GM18520 (cell line): ENCODE data around the gene NUP62.

Source experiments
- ATAC-seq: cut with Tn5 transposase; IDR thresholded peaks from one replicate; pipeline ENCODE4 v1.9.1; 2021; ENCODE audit not compliant: unreplicated experiment

The NUP62 gene

DNA sequence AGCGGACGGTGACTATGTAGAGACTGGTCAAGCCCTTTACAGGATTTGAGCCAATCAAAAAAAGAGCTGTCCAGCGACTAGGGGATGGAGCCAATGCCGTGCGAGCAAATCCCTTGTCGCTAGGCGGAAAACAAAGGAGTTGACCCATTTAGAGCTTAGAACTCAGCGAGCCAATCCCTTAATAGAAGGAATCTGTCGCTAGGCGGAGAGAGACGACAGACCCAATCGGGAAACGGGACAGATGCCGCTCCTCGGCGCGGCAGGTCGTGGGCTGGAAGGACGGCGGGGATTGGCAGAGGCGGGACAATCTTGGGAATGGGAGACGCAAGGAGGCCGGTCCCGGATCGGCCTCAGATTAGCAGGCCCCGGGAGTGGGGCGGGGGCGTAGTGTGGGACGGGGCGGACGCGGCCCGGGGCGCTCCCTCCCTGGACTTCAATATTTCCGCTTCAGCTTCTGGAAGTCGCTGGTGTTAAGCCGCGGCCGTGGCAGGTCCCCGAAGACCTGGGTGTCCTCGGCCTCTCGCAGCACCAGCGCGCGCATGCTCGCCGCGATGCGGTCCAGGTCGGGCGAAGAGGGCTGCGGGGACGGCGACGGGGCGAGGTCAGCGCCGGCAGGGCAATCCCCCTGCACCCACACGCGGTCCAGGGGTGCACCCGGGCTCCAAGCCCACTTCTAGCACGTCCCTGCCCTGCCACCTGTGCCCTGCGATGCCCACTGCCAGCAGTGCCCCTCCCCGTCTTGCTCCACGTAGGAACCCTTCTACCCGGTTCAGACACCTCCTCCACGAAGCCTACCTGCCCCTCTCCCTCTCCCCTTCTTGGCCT, 59.6 kb downstream of the NUP62 start:
- ATAC-seq = peak; percentile 78

DNA sequence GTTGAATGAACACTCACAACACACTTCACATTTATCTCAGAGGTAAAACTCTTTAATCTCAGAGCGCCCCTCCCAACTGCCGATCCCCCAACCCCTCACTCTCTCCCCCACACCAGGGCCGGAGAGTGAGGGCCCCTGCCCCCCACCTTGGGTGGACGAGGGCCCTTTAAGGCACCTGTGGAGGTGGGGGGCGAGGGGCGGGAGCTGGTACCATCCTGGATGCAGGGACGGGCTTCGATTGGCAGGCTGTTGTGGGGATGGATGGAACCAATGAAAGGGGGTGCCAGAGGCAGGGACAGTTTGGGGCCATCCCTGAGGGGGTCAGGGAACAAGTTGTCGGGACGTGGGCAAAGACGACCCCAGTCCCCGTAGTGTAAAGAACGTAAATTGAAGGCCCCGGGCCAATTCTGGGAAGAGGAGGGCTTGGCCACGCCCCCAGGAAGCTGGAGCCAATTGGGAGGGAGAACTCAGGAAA, 60.3 kb downstream of the NUP62 start:
- ATAC-seq = peak; percentile 0

DNA sequence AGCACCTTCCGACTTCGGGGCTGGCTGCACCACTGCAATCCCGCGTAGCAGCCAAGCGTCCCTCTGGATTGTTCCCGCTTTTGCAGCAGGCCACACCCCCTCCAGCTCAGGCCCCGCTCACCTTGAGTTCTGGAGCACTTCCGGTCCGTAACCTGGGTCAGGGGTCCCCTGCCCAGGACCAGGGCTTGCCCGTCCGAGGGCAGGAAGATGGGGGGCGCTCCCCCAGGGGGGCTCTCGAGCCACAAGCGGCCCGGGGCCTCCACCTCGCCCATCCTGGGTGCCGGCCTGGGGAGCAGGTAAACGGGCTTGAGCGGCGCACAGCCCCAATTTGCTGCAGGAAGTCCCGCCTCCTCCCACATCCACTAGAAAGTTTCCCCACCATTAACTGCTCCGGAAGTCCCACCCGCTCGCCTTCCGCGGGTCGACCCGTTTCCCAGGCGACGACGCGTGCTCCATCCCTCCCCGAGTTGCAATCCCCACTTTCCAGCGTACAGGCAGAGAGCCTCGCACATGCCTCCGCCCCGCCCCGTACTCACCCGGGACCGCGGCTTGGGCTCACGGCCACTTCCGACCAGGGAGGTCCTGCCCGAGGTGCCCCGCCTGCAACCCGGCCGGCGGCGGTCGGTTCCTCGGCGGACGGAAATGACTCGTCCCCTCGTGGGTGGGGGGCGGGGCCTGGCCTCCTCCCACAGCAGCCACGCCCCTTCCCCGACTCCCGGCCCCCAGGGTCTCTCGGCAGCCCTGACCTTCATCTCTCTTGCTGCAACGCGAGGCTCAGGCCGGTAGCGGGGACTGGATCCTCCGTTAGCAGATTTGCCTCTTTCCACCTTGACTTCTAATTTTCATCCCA, 62.1 kb downstream of the NUP62 start, which contains the start of gene PNKP:
TSS of gene PNKP (minus strand) at position 644 of the 850 bp plus-strand sequence. CDS start at position 272, 372 bp downstream.
- ATAC-seq = peak; percentile 24

DNA sequence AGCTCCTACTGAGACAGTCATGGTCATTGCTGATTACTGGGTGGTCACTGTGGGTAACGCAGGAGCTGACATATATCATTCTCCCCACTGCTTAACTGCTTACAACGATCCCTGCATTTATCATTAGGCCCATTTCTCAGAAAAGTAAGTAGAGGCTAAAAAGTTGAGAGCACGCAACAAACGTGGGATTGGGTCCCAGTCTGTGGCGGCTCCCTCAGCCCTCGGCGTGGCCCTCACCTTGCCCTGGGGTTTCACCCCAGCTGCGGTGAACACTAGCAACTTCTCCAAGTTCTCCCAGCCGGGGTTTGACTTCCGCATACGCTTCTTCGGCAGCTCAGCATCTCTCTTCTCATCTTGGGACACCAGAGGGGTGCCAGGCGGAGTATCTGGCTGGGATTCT, 64.4 kb downstream of the NUP62 start:
- no peak for ATAC-seq

DNA sequence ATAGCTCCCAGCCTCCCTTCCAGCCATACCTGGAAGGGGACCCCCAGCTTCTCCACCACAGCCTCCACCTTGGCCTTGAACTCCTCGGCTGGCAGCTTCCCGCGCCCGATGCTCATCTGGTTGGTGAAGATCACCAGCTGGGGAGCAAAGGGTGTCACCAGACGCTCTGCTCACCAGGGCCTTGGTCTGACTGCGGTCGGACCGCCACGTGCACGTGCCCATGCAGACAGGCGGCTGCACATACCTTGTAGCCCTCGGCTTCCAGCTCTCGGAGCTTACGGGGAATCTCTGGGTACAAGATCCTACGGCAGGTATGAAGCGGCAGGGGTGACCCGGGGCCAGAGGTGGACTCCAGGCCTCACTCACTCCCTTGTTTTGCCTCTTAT, 65.4 kb downstream of the NUP62 start:
- no peak for ATAC-seq

DNA sequence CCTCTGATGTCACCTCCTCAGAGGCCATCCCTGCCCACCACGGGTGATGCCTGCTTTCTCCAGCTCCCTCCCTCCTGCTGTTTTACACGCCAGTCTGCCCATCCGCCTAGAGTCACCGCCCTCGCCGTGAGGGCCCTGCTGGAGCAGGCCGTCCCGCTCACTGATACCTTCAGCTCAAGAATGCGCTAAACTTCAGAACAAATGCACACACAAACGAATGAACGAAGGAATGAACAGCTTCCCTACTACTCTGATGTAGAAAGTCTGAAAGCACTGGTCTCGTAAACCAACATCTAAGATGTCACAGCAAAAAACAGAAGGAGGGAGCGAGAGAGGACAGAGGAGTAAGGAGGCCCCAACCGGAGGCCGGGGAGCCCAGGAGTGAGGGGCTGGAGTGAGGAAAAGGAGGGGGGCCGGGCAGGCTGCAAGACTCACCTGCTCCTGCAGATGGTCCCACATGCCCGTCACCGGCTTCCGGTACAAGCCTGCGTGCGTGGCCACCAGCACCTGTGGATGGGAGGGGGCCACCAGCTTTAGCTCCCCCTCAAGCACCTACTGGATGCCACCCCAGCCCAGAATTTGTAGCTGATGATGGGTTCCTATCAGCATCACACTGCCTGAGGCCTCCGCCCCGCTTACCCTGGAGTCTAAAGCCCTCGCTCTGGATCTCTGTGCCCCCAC, 65.9 kb downstream of the NUP62 start:
- no peak for ATAC-seq

DNA sequence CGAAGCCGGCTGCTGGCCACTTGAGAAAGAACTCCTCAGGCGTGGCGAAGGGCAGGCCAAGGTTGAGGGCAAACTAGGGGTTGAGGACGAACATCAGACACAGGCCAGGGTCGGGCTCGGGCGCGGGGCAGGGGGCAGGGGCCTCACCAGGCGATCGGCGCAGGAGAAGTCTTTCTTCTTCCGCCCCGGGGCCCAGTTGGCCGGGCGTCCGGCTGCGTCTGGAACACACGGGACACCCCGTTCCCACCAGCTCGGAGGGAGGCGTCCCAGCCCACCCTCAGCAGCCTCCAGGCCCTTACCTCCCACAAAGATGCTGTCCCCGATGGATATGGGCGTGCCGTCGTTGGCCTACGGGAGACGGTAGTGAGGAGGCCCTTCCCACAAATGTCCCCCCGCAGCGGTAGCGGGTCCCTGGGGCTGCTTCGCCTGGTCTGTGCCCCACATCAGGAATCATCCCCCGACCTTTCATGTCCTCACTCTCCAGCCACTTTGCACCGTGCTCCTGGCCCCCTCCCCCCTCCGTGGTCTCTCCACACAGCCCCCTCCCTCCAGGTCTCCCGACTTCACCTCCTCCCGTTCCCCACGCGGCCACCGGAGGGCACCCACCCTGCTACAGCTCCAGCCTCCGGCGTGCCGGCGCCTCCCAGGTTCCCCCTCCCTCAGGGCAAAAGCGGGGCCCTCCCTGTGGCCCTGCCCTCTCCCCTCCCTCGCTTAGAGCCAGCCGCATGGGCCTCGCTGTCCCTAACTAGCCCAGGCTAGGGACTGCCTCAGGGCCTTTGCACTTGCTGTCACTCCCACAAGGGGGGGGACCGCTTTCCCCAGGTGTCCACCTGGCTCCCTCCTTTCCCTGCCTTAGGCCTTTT, 66.7 kb downstream of the NUP62 start:
- ATAC-seq = no peak

DNA sequence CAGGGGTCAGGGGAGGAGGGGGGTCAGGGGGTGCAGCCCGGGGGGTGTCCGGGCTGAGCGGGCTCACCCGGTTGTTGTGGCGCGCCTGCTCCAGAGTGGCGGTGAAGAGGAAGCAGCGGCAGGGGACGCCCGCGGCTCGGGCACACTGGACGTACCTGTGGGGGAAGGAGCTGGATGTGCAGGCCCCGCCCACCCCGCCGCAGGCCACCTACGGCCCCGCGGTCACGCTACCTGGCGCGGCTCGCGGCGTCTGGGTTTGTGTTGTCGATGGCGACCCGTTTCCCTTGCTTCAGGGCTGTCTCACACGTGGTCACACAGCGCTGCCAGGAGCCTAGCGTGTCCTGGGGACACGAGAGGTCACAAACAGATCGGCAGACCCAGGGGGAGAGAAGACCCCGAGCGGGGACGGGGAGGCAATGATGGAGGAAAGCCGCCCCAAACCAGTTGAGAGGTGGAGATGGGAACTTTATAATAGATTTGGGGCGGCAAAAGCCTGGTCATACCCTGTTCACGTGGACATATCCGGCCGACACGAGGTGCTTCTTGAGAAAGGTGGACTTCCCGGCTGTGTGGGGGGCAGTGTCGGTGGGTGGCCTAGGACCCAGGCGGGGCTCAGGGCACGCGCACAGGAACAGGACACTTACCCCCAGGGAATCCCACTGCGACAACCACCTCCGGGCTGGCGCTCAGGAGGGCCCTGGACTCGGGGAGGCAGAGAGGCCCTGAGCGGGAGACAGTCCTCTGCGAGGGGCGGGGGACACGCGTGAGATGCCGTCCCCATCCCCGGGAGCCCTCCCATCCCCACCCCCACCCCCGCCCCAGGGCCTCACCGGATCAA, 67.5 kb downstream of the NUP62 start:
- ATAC-seq = no peak

DNA sequence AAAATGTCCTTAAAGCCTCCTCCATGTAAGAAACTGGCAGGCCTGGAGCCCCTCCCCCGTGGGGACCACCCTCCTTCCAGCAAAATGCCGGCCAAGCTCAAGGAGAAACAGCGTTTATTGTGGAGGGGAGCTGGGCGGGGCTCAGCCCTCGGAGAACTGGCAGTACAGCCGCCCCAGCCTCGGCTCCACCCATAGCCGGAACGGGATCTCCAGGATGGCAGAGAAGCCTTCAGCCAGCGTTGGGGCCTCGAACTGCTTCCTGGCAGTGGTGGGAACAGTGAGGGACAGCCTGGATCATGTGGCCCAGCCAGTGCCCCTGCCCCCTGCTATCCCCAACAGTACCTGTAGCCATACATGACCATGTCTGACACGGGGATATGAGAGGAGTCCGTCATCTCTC, 68.2 kb downstream of the NUP62 start:
- ATAC-seq = no peak

DNA sequence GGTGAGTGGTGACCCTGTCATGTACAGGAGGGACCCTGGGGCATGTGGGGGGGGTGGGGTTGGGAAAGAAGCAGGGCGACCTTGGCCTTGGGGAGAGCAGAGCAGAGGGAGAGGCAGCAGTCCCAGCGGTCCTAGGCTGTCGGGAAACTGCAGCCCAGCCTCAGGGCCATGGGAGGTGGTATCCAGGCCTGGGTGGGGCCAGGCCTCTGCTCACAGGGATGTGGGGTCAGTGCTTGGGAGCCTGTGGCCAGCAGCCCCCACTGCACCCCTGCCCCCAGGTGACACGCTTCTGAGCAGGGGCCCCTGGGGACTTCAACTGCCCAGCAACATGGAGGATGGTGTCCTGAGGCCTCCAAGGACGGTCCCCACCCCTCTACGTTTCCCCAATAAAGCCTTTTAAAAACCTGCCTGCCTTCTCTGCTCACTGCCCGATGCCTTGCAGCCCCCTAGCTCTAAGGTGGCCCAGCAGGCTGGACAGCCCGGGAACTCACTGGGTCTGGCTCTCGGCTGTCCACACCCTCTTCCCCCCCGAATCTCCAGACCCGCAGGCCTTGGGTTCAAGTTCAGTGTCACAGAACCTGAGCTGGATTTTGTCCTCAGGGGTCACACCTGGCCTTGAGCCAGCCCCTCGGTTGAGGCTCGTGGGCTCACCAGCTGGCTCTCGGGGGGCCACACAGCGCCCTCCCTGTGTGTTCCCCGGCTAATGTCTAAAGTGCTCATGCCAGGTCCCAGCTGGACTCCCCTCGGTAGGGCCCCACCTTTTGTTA, 68.8 kb downstream of the NUP62 start:
- no peak for ATAC-seq

DNA sequence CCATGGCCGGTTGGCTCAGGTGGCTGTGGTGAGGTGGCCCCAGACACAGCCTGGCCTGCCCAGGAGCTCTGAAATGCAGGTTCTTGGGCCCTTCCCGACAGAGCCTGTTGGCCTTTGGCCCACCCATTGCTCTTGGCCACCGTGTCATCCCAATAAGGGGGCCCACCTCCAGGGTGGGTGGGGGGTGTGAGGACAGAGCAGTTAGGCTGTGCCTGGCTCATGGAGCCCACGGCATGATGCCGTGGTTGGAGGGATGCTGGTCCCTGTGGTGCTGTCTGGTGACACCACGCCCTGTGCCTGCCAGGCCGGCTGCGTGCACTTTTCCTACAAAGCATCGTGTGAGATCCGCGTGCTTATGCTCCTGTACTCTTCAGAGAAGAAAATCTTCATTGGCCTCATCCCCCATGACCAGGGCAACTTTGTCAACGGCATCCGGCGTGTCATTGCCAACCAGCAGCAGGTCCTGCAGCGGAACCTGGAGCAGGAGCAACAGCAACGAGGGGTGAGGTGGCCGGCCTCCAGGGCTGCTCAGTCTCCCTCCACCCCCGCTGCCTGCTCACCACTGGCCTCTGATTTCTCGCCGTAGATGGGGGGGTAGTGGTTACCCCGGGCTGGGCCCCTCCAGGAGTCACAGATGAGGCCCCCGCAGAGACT, 69.5 kb downstream of the NUP62 start:
- no peak for ATAC-seq

DNA sequence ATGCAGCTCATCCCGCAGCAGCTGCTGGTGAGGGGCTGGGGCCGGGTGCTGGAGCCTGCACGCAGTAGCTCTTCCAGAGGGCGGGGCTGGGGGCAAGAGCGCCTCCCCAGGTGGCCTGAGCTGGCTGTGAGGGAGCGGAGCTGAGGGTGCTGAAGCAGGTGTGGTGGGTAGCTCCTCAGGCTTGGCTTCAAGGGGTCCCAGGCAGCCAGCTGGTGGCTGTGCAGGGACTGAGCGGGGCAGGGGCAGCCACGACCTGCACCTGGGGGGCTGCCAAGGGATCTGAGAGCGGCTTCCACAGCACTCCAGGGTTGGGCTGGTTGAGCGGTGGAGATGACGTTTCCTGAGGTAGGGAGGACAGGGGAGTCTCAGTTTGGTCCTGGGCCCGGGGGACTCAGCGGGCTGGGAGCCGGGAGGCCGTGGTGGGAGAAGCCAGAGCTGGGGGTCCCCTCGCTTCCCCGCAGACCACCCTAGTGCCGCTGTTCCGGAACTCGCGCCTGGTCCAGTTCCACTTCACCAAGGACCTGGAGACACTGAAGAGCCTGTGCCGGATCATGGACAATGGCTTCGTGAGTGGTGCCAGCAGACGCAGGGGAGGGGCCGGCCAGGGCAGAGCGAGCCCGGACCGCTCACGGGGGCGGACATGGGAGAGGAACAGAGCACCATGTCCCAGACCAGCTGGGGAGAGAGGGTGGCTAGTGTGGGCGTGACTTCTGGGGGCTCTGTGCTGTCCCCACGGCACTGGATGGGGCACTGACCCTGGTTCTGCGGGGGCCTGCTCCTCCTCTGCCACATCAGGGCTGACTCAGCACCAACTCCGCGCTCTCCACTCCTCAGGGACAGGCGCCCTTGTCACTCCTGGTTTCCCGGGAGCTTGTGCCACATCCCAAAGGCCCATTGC, 71.0 kb downstream of the NUP62 start:
- ATAC-seq = no peak

DNA sequence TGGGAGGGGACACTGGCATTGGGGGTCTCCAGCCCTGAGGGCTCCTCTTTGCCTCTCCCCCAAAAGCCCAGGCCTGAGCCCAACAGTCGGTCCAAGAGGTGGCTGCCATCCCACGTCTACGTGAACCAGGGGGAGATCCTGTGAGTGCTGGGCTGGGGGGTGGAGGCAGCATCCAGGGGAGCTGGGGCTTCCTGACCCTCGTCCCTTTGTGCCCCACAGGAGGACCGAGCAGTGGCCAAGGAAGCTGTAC, 71.5 kb downstream of the NUP62 start:
- no peak for ATAC-seq

DNA sequence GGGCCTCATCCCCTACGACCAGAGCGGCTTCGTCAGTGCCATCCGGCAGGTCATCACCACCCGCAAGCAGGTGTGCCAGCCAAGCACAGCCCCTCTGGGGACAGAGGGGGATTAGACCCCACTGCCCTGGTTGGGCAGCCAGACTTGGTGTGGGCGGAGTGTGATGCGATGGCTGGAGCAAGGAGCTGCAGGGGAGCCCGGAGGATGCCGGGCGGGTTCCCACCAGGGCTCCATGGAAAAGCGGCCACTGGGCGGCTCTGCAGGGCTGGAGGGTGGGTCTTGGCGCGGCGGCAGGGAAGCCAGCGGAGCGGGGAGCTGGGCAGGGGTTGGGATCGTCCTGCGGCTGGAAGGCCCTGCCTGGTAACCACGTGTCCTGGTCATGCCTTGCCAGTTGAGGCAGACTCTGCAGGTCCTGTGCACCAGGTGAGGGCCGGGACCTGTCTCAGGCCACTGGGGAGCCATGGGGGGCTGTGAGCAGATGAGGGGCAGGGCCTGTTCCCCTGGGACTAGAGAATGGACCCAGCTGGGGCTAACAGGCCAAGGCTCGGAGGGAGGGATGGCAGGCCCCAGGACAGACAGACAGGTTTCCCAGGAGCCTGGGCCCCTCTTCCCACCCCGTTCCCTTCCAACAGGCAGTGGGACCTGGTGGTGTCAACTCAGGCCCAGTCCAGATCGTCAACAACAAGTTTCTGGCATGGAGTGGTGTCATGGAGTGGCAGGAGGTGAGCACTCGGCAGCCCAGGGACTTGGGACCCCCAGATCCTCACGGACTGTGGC, 72.1 kb downstream of the NUP62 start:
- ATAC-seq = no peak
